Caco-2 (cell line): Measurements from ENCODE around the gene TNS1. TPM values are rescaled to one million over a fixed set of nuclear protein-coding genes. Genes with fewer than 3 reads are reported as not detected.

Source experiments
- BruUV-seq: library from RNA; stranded (reverse); fragments of 400-500 nt; replicated peaks from 2 replicates; lab custom pipeline; 2021; lab: Mats Ljungman, UMichigan
- CTCF ChIA-PET: fragments of 300-600 bp; sonication (Branson Sonifier 250); formaldehyde crosslinking; loops from one replicate; lab custom pipeline; 2022; ENCODE audit warnings: antibody characterized with exemption; lab: Charles Lee
- POLR2A ChIA-PET: fragments of 300-600 bp; sonication (Branson Sonifier 250); formaldehyde crosslinking; loops from one replicate; lab custom pipeline; 2022; ENCODE audit warnings: antibody characterized with exemption; lab: Charles Lee
- DNase-seq, 2 experiments: peaks; one replicate each; pipeline versions ENCODE4 v3.0.0 to v3.0.0-alpha.2; 2020 to 2022
- H3K27me3 ChIP-seq: replicated peaks from 2 replicates; pipeline ENCODE4 v1.6.0; 2011; ENCODE audit warnings: low read length; ENCODE audit not compliant: control insufficient read depth, insufficient read depth
- H3K36me3 ChIP-seq: 2 replicates; pipeline ENCODE4 v1.5.1; 2011; ENCODE audit warnings: low read length; ENCODE audit not compliant: control insufficient read depth, insufficient read depth
- H3K4me1 ChIP-seq: fragments of 250-450 bp; sonication (Bioruptor Pico); 2 replicates; pipeline ENCODE4 v1.5.1; 2020; ENCODE audit warnings: mild to moderate bottlenecking
- H3K4me3 ChIP-seq: 2 replicates; pipeline ENCODE4 v1.5.1; 2011; ENCODE audit warnings: low read depth, mild to moderate bottlenecking, control low read depth, low read length
- H3K9me3 ChIP-seq: fragments of 250-450 bp; sonication (Bioruptor Pico); 2 replicates; pipeline ENCODE4 v1.5.1; 2020; ENCODE audit warnings: mild to moderate bottlenecking, moderate library complexity
- H3K27ac Mint-ChIP-seq: one replicate; pipeline ENCODE4 v1.8.0; 2022; ENCODE audit warnings: mixed read lengths; ENCODE audit not compliant: unreplicated experiment
- H3K27me3 Mint-ChIP-seq: one replicate; pipeline ENCODE4 v1.8.0; 2022; ENCODE audit warnings: mixed read lengths; ENCODE audit not compliant: insufficient read depth, unreplicated experiment
- H3K36me3 Mint-ChIP-seq: one replicate; pipeline ENCODE4 v1.8.0; 2022; ENCODE audit warnings: mild to moderate bottlenecking, mixed read lengths; ENCODE audit not compliant: insufficient read depth, unreplicated experiment
- H3K4me1 Mint-ChIP-seq: one replicate; pipeline ENCODE4 v1.8.0; 2022; ENCODE audit warnings: low read depth, mixed read lengths; ENCODE audit not compliant: unreplicated experiment
- H3K4me3 Mint-ChIP-seq: one replicate; pipeline ENCODE4 v1.8.0; 2022; ENCODE audit warnings: mild to moderate bottlenecking, moderate library complexity, mixed read lengths; ENCODE audit not compliant: unreplicated experiment
- H3K9me3 Mint-ChIP-seq: one replicate; pipeline ENCODE4 v1.8.0; 2022; ENCODE audit warnings: mixed read lengths; ENCODE audit not compliant: unreplicated experiment
- CTCF ChIP-seq, 2 experiments: fragments of 200-600 bp in 1 of 2; IDR thresholded peaks; 1 replicate in 1 of 2; 2 replicates in 1 of 2; pipeline versions ENCODE4 v1.5.1 to v1.8.0; 2011 to 2022; ENCODE audit warnings: antibody characterized with exemption in 1 of 2, control low read depth in 1 of 2, inconsistent platforms in 1 of 2, low read depth in 1 of 2, low read length in 1 of 2, mild to moderate bottlenecking in 1 of 2, moderate library complexity in 1 of 2; ENCODE audit not compliant: insufficient read depth in 1 of 2, severe bottlenecking in 1 of 2, unreplicated experiment in 1 of 2
- intact Hi-C: fragments of 100-400 bp; cut with micrococcal nuclease; formaldehyde crosslinking; loops from one replicate; pipeline ENCODE4 v1.10.0; 2022; ENCODE audit not compliant: unreplicated experiment
- total RNA-seq: library from RNA; stranded (reverse); gene quantifications from 2 replicates; pipeline ENCODE4 v1.2.3, GENCODE V29; 2022

The TNS1 gene
- total RNA-seq, 1 experiment from 2014 or later, result 16.1 TPM

- H3K27ac Mint-ChIP-seq, result no peak overlapping the region
- POLR2A ChIA-PET, result no interaction called here
- intact Hi-C loops, result no loop called here
- H3K4me1 ChIP-seq, result no peaks in the 10 kb centered on the region
- CTCF ChIA-PET, result no interaction called here
- no peak overlapping the region for H3K4me3 Mint-ChIP-seq
- no peak overlapping the region for H3K4me3 ChIP-seq
- no peak for TF ChIP-seq CTCF (IDR thresholded peaks at IDR 0.05; ENCODE audit: insufficient read depth in 1 of 2, low read depth in 1 of 2, low read length in 1 of 2, severe bottlenecking in 1 of 2, unreplicated experiment in 1 of 2)
- no peaks in the 10 kb centered on the region for H3K27me3 ChIP-seq
- no peaks in the 10 kb centered on the region for H3K9me3 Mint-ChIP-seq
- no peaks in the 10 kb centered on the region for H3K4me1 Mint-ChIP-seq
- H3K36me3 Mint-ChIP-seq, result no peaks in the 10 kb centered on the region
- peaks cover 2% of the 10 kb centered on the region for H3K27me3 Mint-ChIP-seq
- no peaks in the 10 kb centered on the region for H3K36me3 ChIP-seq
- no peak for DNase-seq
- H3K9me3 ChIP-seq, result no peaks in the 10 kb centered on the region
- BruUV-seq, result no TSS peak
Observed at GRCh38 chr2:217864963-217865772, 137.6 kb downstream of the TNS1 start.

GRCh38 chr2:217863883-217864282, 138.9 kb downstream of the TNS1 start:
- H3K9me3 Mint-ChIP-seq, result no peaks in the 10 kb centered on the region
- H3K36me3 Mint-ChIP-seq, result no peaks in the 10 kb centered on the region
- Histone ChIP-seq H3K4me3 (no peak overlapping the region), H3K4me1 (no peaks in the 10 kb centered on the region), H3K9me3 (no peaks in the 10 kb centered on the region), H3K27me3 (no peaks in the 10 kb centered on the region), H3K36me3 (no peaks in the 10 kb centered on the region)
- peaks cover 2% of the 10 kb centered on the region for H3K27me3 Mint-ChIP-seq
- no peak overlapping the region for H3K4me3 Mint-ChIP-seq
- BruUV-seq, result no TSS peak
- no peak overlapping the region for H3K27ac Mint-ChIP-seq
- no peak for DNase-seq
- intact Hi-C loops, result no loop called here
- no peaks in the 10 kb centered on the region for H3K4me1 Mint-ChIP-seq
- POLR2A ChIA-PET, result no interaction called here
- no peak for TF ChIP-seq CTCF (IDR thresholded peaks at IDR 0.05; ENCODE audit: insufficient read depth in 1 of 2, low read depth in 1 of 2, low read length in 1 of 2, severe bottlenecking in 1 of 2, unreplicated experiment in 1 of 2)
- CTCF ChIA-PET, result no interaction called here

GRCh38 chr2:217861334-217861877, 141.4 kb downstream of the TNS1 start:
- Histone ChIP-seq H3K9me3 (no peaks in the 10 kb centered on the region), H3K36me3 (no peaks in the 10 kb centered on the region), H3K27me3 (no peaks in the 10 kb centered on the region), H3K4me1 (no peaks in the 10 kb centered on the region), H3K4me3 (no peak overlapping the region)
- POLR2A ChIA-PET, result no interaction called here
- H3K36me3 Mint-ChIP-seq, result no peaks in the 10 kb centered on the region
- no peak overlapping the region for H3K27ac Mint-ChIP-seq
- no TSS peak for BruUV-seq
- intact Hi-C loops, result no loop called here
- no peaks in the 10 kb centered on the region for H3K4me1 Mint-ChIP-seq
- DNase-seq, result no peak
- no peaks in the 10 kb centered on the region for H3K9me3 Mint-ChIP-seq
- CTCF ChIA-PET, result interaction anchor here (0.8 kb wide), 1 partner anchor 76 kb away, joined by 4 read pairs; no protein-coding TSS in a partner anchor
- no peak for TF ChIP-seq CTCF (IDR thresholded peaks at IDR 0.05; ENCODE audit: insufficient read depth in 1 of 2, low read depth in 1 of 2, low read length in 1 of 2, severe bottlenecking in 1 of 2, unreplicated experiment in 1 of 2)
- peaks cover 2% of the 10 kb centered on the region for H3K27me3 Mint-ChIP-seq
- H3K4me3 Mint-ChIP-seq, result no peak overlapping the region
